ENCODE measurements around the gene SLC12A8.

The SLC12A8 gene

DNA sequence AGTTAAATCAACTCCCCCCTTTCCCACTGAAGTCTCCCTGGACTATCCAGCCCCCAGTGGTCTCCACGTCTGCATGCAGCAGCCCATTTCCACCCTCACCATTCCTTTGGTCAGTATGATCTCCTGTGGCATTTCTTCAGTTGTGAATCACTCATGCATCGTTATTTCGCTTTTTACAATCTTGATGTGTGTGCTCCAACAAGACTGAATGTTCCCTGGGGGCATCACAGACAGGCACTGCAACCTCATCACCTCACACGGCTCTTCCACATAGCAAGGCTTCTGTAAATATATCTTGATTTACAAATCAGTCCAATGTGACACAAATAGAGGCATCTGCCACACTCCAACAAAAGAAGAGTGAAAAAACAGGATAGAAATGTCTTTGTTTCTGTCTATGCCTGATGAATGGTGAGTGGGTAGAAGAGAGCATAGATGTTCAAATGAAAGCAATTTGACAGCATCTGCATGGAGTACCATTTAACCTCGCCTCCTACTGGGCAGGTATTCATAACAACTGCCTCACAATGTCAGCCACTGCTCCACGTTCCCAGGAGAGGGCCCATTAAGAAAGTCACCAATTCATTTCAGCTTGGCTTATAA lies 162.0 kb downstream of the SLC12A8 start:
- no peak for DNase-seq

DNA sequence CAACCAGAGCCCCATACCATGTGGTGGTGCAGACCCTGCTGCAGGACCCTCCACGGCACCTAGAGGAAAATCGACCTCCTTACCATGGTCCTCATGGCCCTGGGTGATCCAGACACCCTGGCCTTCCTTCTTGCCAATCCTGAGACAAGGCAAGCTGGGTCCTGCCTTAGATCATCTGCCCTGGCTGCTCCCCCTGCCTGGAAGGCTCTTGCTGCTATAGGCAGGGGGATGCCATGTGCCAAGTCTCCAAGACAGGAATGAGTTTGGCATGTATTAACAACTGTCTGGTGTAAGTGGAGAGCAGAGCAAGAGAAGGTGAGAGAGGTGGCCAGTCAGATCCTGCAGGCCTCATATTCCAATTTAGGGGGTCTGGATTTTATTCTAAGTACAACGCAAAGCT lies 164.3 kb downstream of the SLC12A8 start:
- no peak for DNase-seq

DNA sequence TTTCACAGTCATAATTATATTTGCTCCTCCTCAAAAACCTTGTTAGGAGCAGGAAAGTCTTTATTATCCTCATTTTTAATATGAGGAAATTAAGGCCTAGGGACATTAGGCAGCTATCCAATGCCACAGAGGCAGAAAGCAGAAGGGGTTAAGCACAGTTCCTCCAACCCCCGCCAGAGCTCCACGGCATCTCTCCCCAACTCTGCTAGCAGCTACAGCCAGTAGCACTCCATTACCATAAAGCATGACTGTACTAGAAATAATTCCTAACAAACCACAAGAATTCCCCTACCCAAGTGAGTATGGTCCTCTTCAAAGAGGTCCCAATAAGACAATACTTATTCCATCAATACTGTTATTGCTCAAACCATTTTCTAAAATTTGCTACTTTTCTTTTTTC lies 166.6 kb downstream of the SLC12A8 start:
- no peak for DNase-seq

DNA sequence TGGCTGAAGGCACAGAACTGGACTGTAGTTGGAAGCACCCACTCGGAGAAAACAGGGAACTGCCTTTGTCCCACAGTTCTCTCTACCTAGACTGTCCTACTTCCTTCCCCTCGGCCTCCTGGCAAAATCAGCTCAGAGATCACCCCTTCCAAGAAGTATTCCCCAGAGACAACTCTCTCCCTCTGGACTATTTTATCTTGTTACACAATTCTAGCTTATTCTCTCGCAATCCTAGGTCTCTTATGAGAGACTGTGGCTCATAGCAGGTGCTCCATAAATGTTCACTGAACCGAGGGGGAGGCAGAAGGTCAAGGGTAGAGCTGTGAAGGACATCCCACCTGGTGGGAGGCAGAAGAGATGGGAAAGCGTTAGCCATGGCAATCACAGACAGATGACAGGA lies 167.4 kb downstream of the SLC12A8 start:
- DNase-seq, result no peak

DNA sequence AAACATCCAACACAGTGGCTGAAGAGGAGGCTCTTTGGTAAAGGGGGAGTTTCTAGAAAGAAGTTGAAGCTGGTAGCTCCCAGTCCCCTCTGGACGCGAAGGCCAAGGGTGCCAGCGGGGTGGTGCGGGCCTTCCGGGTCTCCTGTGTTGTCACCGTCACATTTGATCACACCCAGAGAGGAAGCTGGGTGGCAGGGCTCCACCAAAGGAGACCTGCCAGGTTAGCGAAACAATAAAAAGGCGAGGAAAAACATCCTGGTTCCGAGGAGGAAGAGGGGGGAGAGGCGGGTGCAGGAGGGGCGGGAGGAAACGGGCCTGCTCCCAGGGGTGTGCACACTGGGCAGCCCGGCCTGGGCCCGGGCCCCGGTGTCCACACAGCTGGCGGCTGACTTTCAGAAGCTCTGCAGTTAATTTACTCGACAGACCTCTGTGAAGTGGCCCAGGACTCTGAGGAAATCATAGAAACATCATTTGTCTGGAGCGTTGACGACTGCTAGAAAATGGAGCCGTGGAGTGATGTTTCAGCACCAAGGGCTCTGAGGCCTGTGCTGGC lies 168.9 kb downstream of the SLC12A8 start:
- no peak for DNase-seq

DNA sequence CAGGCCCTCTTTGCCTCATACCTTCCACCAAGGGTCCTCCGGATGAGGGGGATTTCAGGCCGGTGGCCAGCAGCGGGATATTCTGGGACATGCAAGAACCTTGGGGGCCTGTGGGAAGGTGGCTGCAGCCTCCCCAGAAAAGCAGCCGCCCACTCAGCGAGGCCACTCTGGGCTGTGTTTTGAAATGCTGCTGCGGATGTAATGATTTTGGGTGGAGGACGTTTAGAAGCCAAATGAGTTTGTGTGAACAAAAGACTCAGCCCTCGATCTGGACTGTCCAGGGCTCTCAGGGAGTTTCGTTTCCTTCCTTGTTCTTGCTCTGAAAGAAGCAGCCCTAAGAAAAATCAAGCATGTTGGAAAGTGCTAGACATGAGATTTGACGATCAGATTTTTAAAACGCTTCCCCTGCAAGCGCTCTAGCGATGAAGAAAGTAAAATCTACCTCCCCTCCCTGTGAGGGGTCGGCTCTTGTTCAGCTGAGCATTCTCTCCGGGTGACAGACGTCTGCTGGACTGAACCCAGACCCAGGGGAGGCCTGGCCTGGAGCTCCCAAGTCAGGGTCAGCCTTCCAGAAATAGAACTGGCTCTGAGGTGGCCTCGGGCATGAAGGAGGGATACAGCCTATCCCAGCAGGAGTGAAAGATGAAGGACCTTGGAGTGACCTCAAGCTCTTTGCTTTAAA lies 169.7 kb downstream of the SLC12A8 start:
- DNase-seq, result no peak

DNA sequence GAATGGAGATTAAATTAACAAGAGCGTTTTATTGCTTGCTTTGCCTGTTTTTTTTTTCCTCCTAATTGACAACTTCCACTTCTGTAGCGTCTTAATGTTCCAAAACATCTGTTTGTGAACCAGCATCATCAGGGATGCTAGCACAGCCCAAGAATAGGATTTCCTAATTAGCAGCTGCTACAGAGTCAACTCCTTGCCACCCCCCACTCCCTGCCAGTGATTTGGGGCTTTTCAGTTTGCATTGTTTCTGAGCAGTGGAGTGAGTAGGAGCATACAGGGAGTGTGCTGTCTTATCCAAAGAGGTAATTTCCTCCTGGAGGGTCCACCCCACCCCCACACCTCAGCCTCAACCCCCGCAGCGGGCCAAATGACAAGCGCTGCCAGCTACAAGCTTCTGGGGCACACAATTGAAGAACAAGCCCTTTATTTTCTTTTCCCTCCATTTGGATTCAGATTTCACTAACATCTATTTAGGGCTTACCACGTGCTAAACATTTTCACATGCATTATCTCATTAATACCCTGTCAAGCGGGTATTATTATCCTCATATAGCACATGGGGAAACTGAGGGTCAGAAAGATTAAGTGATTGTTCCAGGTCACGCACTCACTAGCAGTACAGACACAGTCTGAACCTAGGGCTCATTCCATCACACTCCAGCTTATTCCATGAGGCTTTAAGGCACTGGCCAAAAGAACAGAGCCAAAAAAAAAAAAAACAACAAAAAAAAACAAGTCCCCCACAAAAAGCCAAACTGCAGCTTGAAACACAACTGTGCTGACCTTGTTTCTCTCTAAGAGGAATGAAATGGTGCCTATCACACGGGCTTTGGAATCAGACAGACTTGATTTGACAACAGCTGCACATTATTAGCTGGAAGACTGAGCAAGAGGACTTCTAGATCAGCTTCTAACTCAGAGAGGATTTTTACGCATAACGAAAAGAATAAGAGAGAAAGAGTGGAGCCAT lies 173.1 kb downstream of the SLC12A8 start:
- no peak for DNase-seq

DNA sequence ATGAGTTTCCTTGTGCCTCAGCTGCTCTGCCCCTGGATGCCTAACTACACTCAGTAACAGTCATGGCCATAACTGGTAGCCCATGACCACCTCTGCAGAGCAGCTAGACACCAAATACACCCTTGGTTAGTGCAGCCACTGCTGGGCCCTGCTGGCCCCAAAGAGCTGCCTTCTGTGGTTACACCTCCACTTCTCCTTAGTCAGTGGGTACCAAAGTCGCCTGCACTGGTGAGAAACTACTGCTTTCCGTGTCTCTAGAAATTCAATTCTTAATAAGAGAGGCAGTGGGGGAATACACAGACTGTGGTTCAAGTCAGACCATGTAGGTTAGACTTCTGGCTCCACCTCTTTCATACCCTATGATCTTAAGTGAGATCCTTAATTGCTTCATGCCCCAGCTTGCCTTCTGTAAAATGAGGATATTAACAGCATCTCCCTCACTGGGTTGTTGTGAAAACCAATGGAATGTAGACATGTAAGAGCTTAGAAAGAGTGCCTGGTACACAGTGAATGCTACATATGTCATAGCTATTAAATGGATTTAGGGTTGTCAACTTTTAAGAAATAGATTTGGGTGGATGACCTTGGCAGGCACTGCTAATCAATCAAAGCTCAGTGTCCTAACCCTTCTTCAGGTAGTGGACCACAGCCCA lies 174.9 kb downstream of the SLC12A8 start:
- no peak for DNase-seq

DNA sequence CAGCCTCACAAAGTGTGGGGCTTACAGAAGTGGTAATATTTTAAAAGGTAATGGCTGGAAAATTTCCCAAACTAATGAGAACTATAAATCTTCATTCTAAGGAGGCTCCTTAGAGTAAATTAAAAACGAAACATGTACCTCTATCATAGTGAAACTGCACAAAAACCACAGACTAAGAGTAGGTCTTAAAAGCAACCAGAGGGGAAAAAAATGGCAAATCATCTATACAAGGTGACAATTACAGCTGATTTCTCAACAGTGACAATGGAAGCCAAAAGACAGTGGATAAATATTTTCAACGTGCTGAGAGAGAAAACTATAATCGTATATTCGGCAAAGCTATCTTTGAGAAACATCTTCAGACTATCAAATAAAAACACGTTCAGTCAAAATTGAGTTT lies 177.3 kb downstream of the SLC12A8 start:
- no peak for DNase-seq

DNA sequence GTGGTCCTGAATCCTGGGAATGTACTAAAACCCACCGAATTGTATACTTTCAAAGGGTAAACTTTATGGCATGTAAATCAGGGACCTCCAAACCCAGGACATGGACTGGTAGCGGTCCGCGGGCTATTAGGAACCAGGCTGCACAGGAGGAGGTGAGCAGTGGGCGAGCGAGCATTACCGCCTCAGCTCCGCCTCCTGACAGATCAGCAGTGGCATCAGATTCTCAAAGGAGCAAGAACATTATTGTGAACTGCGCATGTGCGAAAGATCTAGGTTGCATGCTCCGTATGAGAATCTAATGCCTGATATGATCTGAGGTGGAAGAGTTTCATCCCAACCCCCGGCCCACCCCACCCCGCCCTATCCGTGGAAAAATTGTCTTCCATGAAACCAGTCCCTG lies 178.9 kb downstream of the SLC12A8 start:
- no peak for DNase-seq

DNA sequence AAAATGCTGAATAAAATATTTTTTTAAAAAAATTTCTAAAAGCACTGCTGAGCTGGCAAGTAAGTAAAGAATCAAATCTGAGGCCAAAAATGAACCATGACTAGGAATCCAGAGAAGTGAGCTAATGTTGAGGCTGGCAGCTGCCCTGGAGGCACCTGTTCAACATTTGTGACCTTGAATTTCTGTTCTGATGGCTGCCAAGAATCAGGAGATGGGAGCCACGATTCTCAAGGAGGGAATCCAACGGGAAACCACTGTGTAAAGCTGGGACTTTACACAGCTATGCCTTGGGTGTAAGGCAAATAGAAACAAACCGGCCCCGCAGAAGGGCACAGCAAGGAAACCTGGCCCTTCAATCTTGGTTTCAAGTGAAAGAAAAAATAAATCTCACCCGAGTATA lies 179.4 kb downstream of the SLC12A8 start:
- no peak for DNase-seq

DNA sequence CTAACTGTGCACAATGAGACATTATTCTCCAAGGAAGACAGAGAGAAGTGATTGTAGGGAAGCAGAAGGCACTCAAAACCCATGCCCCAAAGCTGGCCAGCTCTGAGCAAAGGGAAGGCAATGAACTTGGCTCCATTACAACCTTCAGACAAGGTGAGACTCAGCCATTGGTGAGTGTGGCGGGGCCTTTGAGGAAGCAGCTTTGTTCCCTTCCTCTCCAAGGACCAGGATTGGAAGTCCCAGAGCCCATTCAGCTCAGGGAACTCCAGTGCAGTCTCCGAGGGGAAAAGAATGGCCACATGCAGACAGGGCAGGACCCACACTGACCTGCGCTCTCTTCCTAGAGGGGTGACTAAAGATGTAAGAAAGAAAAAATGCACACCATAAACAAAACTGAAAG lies 179.9 kb downstream of the SLC12A8 start:
- no peak for DNase-seq

Data from stimulated activated CD4-positive, alpha-beta T cell treated with anti-CD3 and anti-CD28 coated beads, Interleukin-12 subunit alpha, Interleukin-12 subunit beta, amount 100 ng/mL, for 4 hours (primary cell).